Measurements from ENCODE around the gene MRPL52.

GRCh38 chr14:22793976-22794375 is 35.7 kb upstream of the MRPL52 start:
- TF ChIP-seq CTCF (IDR thresholded peaks at IDR 0.05) (no peak), EP300 (IDR thresholded peaks at IDR 0.05) (no peak), POLR2A (IDR thresholded peaks at IDR 0.05) (no peak), POLR2AphosphoS5 (IDR thresholded peaks at IDR 0.05) (no peak)

Measured in suprapubic skin (tissue), 4 donors.